Measurements from ENCODE around the gene LYZ.

Gene LYZ

GRCh38 chr12:69383074-69383473 lies 34.9 kb downstream of the LYZ start:
- no peak for TF ChIP-seq TAF1 (IDR thresholded peaks at IDR 0.05; ENCODE audit: borderline replicate concordance, insufficient read depth, low read length)
- no peak for TF ChIP-seq SIN3A (IDR thresholded peaks at IDR 0.05; ENCODE audit: borderline replicate concordance, insufficient read depth, low read length)
- TF ChIP-seq, protein P1, sequence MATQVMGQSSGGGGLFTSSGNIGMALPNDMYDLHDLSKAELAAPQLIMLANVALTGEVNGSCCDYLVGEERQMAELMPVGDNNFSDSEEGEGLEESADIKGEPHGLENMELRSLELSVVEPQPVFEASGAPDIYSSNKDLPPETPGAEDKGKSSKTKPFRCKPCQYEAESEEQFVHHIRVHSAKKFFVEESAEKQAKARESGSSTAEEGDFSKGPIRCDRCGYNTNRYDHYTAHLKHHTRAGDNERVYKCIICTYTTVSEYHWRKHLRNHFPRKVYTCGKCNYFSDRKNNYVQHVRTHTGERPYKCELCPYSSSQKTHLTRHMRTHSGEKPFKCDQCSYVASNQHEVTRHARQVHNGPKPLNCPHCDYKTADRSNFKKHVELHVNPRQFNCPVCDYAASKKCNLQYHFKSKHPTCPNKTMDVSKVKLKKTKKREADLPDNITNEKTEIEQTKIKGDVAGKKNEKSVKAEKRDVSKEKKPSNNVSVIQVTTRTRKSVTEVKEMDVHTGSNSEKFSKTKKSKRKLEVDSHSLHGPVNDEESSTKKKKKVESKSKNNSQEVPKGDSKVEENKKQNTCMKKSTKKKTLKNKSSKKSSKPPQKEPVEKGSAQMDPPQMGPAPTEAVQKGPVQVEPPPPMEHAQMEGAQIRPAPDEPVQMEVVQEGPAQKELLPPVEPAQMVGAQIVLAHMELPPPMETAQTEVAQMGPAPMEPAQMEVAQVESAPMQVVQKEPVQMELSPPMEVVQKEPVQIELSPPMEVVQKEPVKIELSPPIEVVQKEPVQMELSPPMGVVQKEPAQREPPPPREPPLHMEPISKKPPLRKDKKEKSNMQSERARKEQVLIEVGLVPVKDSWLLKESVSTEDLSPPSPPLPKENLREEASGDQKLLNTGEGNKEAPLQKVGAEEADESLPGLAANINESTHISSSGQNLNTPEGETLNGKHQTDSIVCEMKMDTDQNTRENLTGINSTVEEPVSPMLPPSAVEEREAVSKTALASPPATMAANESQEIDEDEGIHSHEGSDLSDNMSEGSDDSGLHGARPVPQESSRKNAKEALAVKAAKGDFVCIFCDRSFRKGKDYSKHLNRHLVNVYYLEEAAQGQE (IDR thresholded peaks at IDR 0.05; ENCODE audit: insufficient read depth in 1 of 2, low read depth in 2 of 2, low read length in 2 of 2) = no peak

DNA sequence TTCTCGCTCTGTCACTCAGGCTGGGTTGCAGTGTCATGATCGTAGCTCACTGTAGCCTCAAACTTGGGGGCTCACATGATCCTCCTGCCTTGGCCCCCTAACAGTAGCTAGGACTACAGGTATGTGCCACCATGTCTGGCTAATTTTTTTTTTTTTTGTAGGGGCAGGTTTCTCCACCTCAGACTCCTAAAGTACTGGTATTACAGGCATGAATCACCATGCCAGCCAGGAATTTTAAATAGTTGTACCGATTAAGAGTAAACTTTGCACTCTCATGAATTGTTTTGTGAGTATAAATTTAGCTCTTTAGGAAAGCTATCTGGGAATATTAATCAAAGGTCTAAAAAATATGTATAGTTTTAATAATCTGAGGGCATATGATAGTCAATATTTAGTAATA lies 36.9 kb downstream of the LYZ start:
- TF ChIP-seq FOXP2 (optimal IDR thresholded peaks at IDR 0.05; ENCODE audit: borderline replicate concordance, extremely low read depth, extremely low read length, insufficient read depth) = no peak
- TF ChIP-seq POLR2AphosphoS5 (IDR thresholded peaks at IDR 0.05; ENCODE audit: low read depth, low read length) = no peak
- TF ChIP-seq TAF1 (IDR thresholded peaks at IDR 0.05; ENCODE audit: borderline replicate concordance, insufficient read depth, low read length) = no peak
- TF ChIP-seq SIN3A (IDR thresholded peaks at IDR 0.05; ENCODE audit: borderline replicate concordance, insufficient read depth, low read length) = no peak
- TF ChIP-seq, protein P1 (IDR thresholded peaks at IDR 0.05; ENCODE audit: insufficient read depth in 1 of 2, low read depth in 2 of 2, low read length in 2 of 2) = no peak

GRCh38 chr12:69386921-69387320 lies 38.7 kb downstream of the LYZ start:
- TF ChIP-seq, protein P1 (IDR thresholded peaks at IDR 0.05; ENCODE audit: insufficient read depth in 1 of 2, low read depth in 2 of 2, low read length in 2 of 2) = no peak
- no peak for TF ChIP-seq SIN3A (IDR thresholded peaks at IDR 0.05; ENCODE audit: borderline replicate concordance, insufficient read depth, low read length)
- TF ChIP-seq TAF1 (IDR thresholded peaks at IDR 0.05; ENCODE audit: borderline replicate concordance, insufficient read depth, low read length) = no peak
- no peak for TF ChIP-seq POLR2AphosphoS5 (IDR thresholded peaks at IDR 0.05; ENCODE audit: low read depth, low read length)
- no peak for TF ChIP-seq FOXP2 (optimal IDR thresholded peaks at IDR 0.05; ENCODE audit: borderline replicate concordance, extremely low read depth, extremely low read length, insufficient read depth)

GRCh38 chr12:69388371-69388770 lies 40.2 kb downstream of the LYZ start:
- TF ChIP-seq, protein P1 (IDR thresholded peaks at IDR 0.05; ENCODE audit: insufficient read depth in 1 of 2, low read depth in 2 of 2, low read length in 2 of 2) = no peak
- TF ChIP-seq FOXP2 (optimal IDR thresholded peaks at IDR 0.05; ENCODE audit: borderline replicate concordance, extremely low read depth, extremely low read length, insufficient read depth) = no peak
- TF ChIP-seq SIN3A (IDR thresholded peaks at IDR 0.05; ENCODE audit: borderline replicate concordance, insufficient read depth, low read length) = no peak
- TF ChIP-seq POLR2AphosphoS5 (IDR thresholded peaks at IDR 0.05; ENCODE audit: low read depth, low read length) = no peak
- TF ChIP-seq TAF1 (IDR thresholded peaks at IDR 0.05; ENCODE audit: borderline replicate concordance, insufficient read depth, low read length) = no peak

DNA sequence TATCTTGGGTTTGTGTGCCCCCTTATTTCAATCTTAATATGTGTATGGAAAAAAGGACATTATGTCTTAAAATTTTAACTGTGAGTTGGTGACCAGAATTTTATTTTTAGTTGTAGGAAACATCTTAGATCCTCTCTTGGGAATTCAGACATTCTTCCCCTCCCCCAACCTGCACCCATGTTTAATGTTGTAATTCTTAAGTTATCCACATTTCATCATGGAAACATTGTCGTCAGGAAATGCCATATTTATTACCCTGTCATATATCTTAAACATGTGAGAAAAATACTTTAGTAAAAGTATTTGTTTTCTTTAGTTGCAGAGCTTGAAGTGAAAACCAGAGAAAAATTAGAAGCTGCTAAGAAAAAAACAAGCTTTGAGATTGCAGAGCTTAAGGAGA lies 41.6 kb downstream of the LYZ start:
- no peak for TF ChIP-seq FOXP2 (optimal IDR thresholded peaks at IDR 0.05; ENCODE audit: borderline replicate concordance, extremely low read depth, extremely low read length, insufficient read depth)
- TF ChIP-seq SIN3A (IDR thresholded peaks at IDR 0.05; ENCODE audit: borderline replicate concordance, insufficient read depth, low read length) = no peak
- no peak for TF ChIP-seq POLR2AphosphoS5 (IDR thresholded peaks at IDR 0.05; ENCODE audit: low read depth, low read length)
- TF ChIP-seq, protein P1 (IDR thresholded peaks at IDR 0.05; ENCODE audit: insufficient read depth in 1 of 2, low read depth in 2 of 2, low read length in 2 of 2) = no peak

Measured in PFSK-1 (cell line).